HG02642 (cell line): Measurements from ENCODE around the gene ARL10.
A peak's percentile ranks its signal among the peaks of the same experiment; 100 is the strongest.

ENCODE experiments used
- ATAC-seq: cut with Tn5 transposase; IDR thresholded peaks from one replicate; pipeline ENCODE4 v1.9.1; 2021; ENCODE audit warnings: mild to moderate bottlenecking; ENCODE audit not compliant: unreplicated experiment, poor library complexity

ARL10 gene, protein sequence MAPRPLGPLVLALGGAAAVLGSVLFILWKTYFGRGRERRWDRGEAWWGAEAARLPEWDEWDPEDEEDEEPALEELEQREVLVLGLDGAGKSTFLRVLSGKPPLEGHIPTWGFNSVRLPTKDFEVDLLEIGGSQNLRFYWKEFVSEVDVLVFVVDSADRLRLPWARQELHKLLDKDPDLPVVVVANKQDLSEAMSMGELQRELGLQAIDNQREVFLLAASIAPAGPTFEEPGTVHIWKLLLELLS

DNA sequence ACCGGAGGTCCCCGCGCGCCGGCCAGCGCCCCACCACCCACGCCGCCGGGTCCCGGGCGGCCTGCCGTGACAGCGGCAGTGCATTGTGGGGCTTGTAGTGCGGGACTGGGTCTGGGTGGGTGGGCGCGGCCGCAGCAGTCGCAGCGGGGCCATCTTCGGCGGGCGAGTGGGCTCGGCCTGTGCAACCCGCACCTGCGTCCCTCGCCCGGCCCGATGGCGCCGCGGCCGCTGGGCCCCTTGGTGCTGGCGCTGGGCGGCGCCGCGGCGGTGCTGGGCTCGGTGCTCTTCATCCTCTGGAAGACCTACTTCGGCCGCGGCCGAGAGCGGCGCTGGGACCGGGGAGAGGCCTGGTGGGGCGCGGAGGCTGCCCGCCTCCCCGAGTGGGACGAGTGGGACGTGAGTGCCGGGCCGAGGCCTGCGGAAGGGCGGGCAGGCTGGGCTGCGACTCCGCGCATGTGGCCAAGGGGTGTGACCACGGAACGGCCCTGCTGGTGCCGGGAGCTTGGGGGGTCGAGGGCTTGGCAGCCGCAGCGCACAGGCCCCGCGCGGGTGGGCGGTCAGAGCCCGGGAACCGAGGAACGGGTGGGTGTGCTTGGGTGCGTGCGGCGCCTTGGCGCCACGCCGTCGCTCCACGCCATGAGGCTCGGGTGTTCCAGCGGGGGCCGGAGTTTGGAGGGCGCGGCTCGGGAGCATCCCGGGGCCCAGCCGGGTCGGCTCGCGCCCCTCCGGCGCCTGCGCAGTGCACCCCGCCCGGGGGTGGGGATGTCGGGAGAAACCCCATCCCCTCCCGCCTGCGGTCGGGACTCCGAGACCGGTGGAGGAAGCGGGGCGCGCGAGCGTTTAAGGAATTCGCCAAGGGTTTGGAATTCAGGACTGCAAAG, at the start of gene ARL10:
TSS of gene ARL10 (plus strand) at position 137 of the 881 bp plus-strand sequence. CDS start at position 214, 77 bp downstream.
- peak; percentile 41 for ATAC-seq

DNA sequence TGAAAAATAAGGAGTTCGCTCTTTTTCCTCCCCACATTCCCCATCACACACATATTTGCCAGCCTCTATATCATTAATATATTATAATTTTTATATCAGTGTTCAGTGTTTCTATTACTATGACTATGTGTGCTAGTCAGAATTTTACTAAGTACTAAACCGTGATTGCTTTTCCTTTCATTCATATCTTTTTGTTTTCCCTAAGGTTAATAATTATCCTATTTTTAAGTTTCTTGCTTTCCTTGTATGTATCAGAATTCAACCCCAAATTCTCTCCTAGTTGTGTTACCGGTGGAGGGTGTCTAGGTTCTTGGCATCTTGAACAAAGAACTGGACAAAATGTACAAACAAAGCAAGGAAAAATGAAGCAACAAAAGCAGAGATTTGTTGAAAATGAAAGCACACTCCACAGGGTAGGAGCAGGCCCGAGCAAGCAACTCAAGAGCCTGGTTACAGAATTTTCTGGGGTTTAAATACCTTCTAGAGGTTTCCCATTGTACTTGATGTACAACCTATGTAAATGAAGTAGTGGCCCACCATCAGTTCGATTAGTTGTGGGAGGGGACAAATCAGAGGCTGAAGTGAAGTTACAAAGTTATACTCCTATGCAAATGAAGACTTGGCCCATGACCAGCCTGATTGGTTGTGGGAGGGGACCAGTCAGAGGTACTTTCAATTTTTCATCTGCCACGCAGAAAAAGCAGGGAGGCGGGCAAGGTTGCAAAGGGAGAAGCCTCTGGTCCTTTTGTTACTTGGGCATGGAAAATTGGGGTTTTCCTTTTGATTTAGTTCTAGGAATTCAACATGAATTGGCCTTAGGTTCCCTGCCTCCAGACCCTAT, 47.5 kb upstream of the ARL10 start:
- ATAC-seq: no peak

DNA sequence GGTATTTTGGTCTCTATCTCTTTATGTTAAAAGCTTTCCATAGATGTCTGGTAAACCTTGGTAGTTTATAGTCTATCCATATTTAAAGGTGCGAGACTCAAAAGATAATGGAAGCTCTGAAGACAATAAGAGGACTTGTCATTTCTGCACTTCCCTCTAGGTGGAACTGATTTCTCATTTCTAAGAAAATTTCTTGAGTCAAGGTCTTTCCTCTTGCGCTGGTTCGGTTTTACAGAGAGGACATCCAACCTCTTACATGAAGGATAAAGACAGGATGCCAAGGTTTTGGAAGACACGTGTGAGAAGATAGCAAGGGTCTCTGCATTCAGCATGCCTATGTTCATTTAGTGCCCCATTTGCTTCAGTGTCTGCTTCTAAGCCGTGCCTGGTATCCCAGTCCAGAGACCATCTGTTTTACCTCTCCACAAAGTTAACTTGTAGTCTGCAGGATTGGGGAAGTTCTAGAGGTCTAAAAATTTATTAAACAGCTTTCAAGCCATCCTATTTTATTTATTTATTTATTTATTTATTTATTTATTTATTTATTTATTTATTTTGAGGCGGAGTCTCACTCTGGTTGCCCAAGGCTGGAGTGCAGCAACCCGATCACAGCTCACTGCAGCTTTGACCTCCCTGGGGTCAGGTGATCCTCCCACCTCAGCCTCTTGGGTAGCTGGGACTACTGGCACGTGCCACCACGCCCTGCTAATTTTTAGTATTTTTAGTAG, 45.3 kb upstream of the ARL10 start:
- ATAC-seq: no peak

DNA sequence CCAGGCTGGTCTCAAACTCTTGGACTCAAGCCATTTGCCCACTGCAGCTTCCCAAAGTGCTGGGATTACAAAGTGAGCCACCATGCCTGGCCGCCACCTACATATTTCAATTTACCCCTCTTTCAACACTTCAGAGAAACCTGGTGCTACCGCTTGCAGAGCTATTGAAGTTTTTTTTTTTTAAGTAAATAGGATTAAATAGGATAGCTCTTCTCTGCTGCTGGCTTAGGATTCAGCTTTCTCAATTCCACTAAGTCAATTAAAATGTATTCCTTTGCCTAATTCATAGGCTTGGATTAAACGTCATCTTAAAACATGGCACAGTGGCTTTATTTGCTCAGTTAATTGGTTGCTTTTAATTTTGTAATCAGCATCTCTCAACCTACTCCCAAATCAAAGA, 44.7 kb upstream of the ARL10 start:
- no peak for ATAC-seq

DNA sequence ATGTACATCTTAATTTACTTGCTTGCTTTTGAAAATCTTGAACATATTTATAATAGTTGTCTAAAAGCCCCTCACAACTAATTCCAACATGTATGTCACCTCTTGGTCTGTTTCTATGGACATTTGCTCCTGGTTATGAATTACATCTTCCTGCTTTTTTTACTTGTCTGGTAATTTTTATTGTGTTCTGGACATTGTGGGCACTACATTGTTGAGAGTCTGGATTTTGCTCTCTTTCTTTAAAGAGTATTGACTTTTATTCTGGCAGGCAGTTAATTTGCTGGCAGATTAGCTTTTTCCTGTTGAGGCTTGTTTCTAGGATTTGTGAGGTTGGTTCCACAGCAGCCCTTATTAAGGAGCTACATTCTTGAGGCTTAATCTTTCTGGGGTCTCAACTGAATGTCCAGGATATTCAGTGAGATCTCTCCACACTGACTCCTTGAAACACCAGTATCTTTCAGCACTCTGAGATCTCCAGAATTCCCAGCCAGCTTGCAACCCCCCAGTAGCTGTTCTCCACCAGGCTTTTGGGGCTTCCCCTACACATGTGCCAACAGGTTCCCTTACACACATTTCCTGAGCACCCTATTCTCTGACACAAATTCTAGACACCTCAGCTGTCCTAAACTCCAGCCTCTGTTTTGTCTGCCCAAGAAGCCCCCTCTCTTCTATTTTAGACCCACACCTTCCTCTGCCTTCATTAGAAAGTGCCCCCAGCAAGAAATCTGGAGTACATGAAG, 31.1 kb upstream of the ARL10 start:
- ATAC-seq: no peak

DNA sequence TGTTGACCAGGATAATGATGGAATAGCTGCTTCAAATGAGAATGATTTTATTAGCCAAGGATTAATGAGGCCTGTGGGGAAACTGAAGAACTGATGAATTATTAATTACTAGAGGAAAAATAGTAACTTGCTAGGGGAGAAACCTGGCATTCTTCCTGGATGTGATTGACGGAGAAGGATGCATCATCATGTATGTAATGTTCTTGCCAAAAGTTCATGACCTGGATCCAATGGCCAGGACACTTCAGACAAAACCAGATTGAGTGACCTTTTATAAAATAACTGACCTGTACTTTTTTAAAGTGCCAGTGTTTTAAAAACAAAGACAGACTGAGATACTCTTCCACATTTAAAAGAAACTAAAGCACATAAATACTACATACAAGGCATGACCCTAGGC, 27.4 kb upstream of the ARL10 start:
- no peak for ATAC-seq

DNA sequence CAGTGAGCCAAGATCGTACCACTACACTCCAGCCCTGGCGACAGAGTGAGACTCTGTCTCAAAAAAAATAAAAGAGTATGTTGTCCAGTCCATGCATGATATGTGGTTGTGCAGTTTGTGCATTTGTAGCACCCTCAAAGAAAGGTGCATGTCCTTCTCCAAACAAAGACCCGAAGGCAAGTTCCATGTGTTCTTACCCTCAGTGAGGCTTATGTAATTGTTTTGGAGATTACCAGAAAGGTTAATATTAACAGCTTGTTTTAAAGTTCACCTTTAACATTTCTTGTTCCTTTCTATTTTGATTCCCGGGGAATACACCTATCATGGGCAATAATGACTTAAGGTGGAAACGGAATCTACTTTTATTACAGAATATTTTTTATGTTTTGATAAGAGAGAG, 26.0 kb upstream of the ARL10 start:
- ATAC-seq: no peak

DNA sequence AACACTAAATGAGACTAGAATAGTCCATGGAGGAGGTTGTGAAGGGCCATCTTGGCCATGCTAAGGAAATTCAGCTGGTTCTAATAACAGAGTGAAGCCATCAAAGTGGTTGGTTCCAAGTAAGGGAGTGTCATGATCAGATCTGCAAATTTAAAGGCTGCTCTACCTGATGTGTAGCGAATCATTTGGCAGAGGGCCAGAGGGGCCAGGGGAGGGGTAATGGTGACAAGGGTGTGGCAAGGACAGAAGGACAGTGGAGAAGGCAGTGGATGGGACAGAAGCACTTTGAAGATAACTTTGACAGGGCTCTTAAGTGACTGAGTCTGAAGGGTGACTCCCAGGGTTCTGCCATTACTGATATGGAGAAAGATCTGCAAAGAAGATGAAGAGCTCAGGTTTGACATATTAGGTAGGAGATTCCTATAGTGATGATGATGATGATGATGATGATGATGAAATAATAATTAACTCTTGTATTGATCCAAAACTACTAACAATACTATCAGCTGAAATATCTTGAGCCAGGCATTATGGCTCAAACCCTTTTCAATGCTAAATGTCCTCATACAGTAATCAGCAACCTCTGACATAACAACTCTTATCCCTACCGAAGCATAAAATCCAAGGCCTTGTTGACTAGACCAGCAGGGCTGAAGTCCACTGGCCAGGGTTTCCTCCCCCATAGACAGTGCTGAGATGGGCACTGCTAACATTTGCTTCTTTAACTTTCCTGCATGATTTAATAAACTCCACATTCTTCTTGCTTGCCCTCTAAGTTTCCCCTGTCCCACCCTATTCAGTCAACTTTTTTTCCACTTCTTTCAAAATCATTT, 23.7 kb upstream of the ARL10 start:
- no peak for ATAC-seq

DNA sequence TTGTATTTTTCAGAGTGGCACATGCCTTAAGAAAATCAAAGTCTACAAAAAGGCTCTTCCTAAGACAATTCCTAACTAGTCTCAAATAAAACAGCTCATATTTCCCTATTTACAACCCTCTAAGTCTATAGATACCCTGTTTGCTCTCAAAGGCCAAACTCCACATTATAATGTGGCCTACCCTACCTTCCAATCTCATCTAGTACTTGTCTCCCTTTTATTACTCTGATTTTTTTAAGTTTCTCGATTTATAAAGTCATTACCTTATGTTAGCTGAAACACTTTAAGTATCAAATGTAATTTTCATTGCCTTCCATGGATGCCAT, 23.2 kb upstream of the ARL10 start:
- ATAC-seq: no peak

DNA sequence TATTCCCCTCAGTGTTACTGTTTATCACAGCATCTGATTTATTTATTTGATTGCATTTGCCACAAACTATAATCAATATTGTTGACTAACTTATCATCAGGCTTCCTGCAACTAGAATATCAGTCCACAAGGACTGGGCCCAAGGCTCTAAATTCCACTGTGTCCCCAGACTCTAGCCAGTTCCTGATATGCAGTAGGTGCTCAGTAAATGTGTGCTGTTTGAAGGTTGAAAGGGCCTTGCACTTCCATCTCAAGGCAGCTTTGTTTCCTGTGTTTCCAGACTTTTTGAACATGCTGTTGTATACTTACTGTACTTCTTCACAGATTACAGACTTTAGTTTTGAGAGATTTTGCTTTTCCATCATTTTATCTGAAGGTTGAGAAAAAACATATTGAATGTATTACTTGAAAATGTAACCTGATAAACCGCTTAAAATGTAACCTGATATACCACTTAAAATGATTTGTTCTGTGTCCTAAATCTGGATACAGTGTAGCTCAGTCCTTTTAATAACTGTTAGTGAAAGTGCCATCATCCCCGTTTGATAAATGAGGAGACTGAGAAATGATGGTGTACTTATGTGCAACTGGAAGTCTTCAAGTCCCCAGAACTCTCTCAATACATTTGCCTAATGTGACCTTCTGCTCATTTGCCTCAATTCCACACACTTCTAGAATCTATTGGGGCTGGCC, 22.4 kb upstream of the ARL10 start:
- ATAC-seq: no peak

DNA sequence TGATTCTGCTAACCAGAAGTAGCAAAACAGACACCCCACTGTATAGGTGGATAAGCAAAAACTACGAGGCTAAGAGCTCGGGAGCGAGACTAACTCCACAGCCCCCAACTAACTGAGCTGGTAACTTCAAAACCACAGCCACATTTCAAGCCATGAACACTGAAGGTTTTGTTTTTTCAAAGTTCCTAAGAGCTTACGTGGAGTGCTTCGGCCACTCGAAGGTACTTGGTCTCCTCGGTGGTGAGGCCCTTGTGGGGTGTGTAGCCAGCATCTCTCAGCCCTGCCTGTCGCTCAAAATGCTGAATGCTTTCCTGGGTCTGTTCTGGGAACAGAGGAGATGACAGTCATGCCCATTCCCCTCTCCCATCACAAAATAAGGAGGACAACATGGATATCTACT, 14.9 kb upstream of the ARL10 start:
- ATAC-seq: no peak

DNA sequence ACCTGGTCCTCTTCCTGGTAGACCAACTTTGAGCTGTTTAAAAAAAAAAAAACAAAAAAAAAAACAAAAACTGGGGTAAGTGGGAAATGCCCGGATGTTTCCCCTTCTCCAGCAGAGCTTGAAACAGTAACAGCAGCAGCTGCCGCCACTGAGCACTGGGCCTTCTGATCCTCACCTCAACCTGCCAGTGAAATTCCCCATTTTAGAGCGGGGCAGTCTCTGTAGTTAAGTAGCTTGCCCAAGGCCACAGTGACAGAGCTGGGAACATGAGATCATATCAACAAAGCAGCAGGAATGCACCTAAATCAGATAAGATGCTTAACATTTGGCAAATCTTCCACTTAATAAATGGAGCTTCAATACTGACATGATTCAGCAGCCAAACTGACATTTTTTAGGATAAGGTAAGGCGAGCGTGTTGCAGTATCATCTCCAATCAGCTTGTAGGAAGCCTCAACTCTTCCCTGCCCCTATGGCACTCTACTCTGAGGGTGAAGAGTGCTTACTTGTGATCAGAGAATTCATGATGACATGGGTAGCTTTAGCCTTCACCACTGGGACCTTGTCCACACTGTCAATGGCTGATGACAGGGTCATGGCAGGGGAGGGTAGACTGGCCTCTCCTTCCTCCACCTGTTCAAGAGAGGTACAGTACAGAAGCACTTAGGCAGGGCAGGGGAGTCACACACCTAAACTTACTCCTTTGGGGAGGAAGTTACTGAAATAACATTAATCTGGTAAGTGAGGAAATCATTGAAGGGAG, 13.0 kb upstream of the ARL10 start:
- ATAC-seq: no peak

DNA sequence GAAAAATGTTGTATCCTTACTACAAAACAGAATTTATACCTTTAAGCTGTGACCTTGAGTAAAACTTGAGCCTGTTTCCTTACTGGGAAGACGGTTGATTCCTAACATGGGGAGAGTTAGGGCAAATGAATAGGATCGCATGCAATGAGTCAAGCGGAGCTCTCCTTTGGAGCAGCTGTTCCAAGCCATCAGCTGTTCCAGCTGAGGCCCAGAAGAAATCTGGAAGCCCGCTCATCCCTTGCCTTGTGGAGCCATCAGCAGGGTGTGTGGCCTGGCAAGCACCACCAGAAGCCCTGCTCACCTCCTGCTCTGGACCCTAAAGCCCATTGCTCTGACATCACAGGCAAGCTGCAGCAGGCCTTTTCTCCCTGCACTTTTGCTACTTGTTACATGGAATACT, 11.8 kb upstream of the ARL10 start:
- ATAC-seq: no peak

DNA sequence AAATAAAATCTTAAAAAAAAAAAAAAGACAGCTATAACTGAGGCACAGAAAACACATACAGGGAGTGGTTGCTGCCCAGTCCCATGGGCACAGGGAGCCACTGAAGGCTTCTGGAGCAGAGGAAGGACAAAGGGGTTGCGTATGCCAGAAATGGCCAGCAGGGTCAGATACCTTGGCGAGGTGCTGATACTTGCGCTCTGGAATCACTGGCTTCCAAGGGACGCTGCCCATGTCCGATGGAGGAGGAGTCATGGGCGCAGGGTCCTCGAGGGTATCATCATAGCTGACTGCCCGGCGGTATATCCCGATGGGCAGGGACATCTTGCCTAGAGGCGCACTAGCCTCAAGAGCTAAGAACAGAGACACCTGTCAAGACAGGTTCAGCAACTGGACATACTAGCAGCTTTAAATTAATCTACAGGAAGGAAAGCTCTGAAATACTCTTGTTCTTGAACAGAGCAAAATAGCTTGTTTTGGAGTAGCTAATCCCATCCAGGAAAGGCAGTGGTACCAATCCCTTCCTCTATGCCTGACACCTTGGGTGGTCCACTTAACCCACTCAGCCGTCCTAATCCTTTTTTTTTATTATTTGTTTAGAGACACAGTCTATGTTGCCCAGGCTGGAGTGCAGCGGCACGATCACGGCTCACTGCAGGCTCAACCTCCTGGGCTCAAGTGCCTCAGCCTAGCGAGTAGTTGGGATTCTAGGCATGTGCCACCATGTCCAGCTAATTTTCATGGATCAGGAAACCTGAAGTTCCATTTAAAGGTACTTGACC, 9.7 kb upstream of the ARL10 start:
- no peak for ATAC-seq

DNA sequence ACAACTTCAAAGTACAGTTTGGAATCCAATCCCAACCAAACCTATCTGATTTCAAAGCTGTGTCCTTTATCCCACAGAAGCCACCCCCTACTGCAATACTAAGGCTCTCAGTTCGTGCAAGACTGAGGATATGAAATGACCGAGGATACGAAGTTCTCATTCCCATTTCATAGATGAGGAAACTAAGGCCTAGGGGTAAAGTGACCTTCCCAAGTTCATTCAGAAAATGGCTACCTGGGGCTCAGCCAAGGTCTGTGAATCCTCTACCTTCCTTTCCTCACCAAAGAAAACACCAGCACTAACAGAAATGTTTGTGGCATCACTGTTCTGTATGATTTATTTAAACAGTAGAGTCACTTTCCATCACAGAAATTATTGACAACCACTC, 9.1 kb upstream of the ARL10 start:
- ATAC-seq: no peak

DNA sequence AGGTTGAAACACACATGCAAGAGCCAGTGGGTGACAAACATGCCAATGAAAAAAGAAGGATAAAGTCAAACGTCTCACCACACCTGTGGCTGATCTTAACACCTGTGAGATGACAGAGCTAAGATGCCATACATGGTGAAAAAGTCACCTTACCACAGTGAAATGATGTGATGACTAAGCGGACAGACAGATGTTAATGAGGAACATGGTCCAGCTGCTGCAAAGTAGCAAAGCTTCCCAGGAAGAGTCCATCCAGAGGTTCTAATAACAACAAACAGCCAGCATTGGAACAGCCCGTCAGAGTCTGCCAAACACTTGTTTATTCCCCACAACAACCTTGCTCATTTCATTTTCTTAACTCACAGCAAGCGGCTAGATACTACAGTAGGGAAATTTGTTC, 5.6 kb upstream of the ARL10 start:
- ATAC-seq: no peak

DNA sequence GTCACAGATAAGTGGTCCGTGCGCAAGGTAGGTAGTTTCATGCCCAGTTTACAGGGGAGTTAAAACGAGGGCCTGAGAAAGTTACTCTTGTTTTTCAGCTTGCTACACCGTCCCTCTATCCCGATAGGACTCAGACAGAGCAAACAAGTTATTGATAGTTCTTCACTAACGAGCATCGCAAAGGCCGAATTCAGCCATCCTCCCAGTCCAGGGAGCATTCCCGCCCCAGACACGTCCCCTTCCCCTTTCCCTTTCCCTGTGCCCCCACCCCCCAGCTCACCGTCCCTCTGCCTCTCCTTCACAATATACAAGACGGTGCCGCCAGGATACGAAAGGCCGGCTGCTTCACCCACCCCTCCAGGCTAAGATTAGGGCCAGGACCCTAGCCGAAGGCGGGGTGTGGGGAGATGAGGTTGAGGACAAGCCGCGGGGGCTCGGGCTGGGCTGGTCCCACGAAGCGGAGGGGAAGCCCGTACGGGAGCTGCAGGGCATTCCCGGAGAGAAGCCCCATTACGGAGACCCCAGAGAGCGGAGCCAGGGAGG, 4.3 kb upstream of the ARL10 start:
- ATAC-seq: no peak
